HG02642 (cell line): Measurements from ENCODE around the gene INPP4B.
"Not testable (repeated sequence)": the region's sequence is repeated elsewhere in the genome, so short reads cannot be mapped to it uniquely, and the experiment has no call there.

Experiments used
- ATAC-seq: cut with Tn5 transposase; IDR thresholded peaks from one replicate; pipeline ENCODE4 v1.9.1; 2021; ENCODE audit warnings: mild to moderate bottlenecking; ENCODE audit not compliant: unreplicated experiment, poor library complexity

INPP4B gene

GRCh38 chr4:142696334-142697122, 149.6 kb downstream of the INPP4B start:
- ATAC-seq, result no peak

GRCh38 chr4:142690406-142691163, 155.5 kb downstream of the INPP4B start:
- ATAC-seq, result no peak

GRCh38 chr4:142687547-142688275, 158.4 kb downstream of the INPP4B start:
- no peak for ATAC-seq

- no peak for ATAC-seq
These were observed 160.0 kb downstream of the INPP4B start for GRCh38 chr4:142686081-142686480.

- no peak for ATAC-seq
These were observed 162.1 kb downstream of the INPP4B start for GRCh38 chr4:142683997-142684396.

- no peak for ATAC-seq
These were observed 162.6 kb downstream of the INPP4B start for GRCh38 chr4:142683503-142683902.

GRCh38 chr4:142671516-142671915, 174.6 kb downstream of the INPP4B start:
- ATAC-seq, result no peak

GRCh38 chr4:142663828-142664227, 182.3 kb downstream of the INPP4B start:
- ATAC-seq, result no peak

GRCh38 chr4:142660728-142661127, 185.4 kb downstream of the INPP4B start:
- no peak for ATAC-seq

- ATAC-seq, result no peak
These were observed 189.9 kb downstream of the INPP4B start for GRCh38 chr4:142656178-142656577.

- ATAC-seq, result no peak
These were observed 197.7 kb downstream of the INPP4B start for GRCh38 chr4:142648378-142648777.

- ATAC-seq, result no peak
These were observed 200.5 kb downstream of the INPP4B start for GRCh38 chr4:142645475-142646108.

GRCh38 chr4:142644628-142645027, 201.5 kb downstream of the INPP4B start:
- ATAC-seq, result not testable (repeated sequence)

- ATAC-seq, result no peak
These were observed 208.5 kb downstream of the INPP4B start for GRCh38 chr4:142637614-142638013.

GRCh38 chr4:142631836-142632235, 214.3 kb downstream of the INPP4B start:
- ATAC-seq, result no peak

GRCh38 chr4:142615324-142615665, 230.8 kb downstream of the INPP4B start:
- no peak for ATAC-seq

GRCh38 chr4:142614621-142615323, 231.3 kb downstream of the INPP4B start:
- ATAC-seq, result no peak

- ATAC-seq, result no peak
These were observed 238.1 kb downstream of the INPP4B start for GRCh38 chr4:142607976-142608375.

- ATAC-seq, result no peak
These were observed 245.1 kb downstream of the INPP4B start for GRCh38 chr4:142600952-142601351.

GRCh38 chr4:142598132-142598531, 248.0 kb downstream of the INPP4B start:
- no peak for ATAC-seq
